GM18520 (cell line): ENCODE data around the gene FIGLA.

ENCODE experiments used
- ATAC-seq: cut with Tn5 transposase; IDR thresholded peaks from one replicate; pipeline ENCODE4 v1.9.1; 2021; ENCODE audit not compliant: unreplicated experiment

FIGLA gene, protein sequence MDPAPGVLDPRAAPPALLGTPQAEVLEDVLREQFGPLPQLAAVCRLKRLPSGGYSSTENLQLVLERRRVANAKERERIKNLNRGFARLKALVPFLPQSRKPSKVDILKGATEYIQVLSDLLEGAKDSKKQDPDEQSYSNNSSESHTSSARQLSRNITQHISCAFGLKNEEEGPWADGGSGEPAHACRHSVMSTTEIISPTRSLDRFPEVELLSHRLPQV

DNA sequence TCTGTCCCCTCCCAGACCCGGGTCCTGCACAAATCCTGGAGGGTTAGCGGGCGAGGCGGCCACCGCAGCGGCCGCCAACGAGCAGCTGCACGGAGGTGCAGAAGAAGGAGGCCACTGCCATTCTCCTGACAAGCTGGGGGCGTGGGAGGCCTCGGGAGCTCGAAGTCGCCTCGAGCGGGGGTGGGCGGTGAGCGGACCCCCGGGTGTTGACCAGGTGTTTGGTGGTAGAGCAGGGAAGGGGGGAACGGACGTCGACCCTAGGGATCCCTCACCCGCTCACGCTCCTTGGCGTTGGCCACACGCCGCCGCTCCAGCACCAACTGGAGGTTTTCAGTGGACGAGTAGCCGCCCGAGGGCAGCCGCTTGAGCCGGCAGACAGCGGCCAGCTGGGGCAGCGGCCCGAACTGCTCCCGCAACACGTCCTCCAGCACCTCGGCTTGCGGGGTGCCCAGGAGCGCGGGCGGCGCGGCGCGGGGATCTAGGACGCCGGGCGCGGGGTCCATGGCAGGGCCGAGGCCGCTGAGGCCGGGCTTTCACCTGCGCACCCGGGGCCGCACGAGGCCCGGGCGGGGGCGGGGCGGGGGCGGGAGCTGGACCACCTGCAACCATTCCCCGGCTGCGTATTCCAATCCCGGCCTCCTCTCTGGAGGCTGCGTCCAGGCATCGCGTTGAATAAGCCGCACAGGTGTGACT is at the start of gene FIGLA:
Gene FIGLA, minus strand, starts transcription at position 508 of the 693 bp plus-strand sequence. Its CDS starts 5 bp downstream, at position 503.
- no peak for ATAC-seq

DNA sequence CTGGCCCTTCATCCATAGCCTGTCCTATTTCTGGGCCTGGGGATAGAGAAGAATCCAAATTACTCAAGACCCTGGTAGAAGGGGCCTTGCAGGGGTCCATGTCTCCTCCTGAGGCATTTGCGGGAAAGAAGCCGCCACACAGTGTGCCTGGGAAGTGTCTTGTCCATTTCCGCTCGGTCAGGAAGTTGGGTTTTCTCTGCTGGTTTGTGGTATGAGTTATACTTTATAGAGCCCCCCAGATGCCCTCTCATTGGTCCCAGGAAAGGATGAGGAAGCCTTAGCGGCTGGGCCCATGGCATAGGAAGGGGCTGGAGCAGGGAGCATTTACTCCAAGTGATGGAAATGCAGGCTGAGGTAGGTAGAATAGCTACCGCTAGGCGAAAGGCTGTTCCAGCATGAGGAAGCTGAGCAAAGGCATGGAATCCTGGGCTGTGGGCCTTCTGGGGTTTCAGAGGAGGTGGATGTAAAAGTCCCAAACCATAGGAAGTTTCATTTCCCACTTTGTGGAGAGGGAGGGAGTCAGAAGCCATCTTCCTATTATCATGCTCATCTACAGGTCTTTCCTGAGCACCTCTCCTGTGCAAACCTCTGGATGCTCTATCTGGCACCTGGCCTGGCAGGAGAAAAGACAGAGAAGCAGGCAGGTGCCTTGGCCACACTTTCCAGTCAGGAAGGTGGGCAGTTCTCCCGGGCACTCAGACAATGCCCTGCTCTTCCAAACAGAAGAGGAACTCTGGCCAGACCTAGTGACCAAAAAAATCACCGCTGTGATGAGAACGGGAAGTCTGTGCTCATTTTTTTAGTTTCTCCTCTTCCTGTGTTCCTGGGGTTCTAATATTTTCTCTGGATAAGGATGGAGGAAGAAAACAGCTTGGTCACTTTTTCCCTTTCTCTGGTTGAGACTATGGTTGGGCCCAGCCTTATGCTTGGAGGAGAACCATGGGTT is 47.8 kb upstream of the FIGLA start:
- no peak for ATAC-seq

DNA sequence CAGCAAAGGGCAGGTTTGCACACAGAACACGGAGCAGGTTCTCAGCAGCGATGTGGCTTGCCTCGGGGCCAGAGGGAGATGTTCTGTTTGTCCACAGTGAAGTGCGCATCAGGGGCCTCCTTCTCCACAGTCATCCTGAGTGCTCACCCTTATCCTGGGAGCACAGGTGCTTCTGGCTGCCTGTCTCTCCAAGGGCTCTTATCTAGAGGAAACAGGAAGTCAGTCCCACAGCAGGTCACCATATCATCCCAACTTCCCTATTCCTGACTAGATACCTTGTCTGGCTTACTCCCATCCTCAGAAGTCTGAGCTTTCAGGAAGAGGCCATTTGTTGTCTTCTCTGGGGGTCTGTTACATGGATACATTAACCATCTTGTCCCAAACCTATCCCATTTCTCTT is 45.2 kb upstream of the FIGLA start, which contains the start of gene CD207:
Gene CD207, minus strand, starts transcription at position 174 of the 400 bp plus-strand sequence. Its CDS starts 40 bp downstream, at position 134.
- no peak for ATAC-seq

DNA sequence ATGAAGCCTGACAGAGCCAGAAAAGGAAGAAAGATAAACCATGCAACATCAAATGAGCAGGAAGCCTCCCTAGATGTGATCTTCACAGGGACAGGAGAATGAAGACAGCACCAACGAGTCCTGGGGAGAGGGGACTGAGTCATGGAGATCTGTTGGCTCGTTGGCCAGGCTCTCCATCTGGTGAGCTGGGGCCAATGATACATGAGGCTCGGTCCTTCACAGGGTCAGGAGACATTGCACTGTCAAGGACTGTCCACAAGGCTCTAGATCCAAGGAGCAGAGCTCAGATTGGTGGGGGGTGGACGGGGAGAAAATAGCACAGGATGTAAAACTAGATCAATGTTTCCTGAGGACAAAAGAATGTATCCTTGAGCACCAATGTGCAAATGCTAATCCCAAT is 44.4 kb upstream of the FIGLA start:
- no peak for ATAC-seq

DNA sequence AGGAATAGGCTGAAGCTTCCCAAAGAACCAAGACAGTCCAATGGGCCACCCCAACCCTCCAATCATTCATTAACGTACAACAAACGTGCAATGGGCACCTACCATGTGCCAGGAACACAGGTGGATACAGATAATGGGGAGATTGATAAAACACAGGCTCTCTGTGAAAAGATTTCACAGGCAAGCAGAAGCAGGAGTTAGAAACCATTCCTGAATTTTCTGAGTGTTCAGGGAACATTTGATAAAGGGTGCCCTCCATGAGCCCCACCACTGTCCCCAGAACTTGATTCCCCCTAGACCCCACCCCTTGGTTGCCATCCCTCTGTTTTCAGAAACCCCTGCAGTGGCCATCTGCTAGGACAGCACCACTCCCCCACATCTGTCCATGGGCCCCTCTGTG is 43.7 kb upstream of the FIGLA start:
- ATAC-seq: no peak

DNA sequence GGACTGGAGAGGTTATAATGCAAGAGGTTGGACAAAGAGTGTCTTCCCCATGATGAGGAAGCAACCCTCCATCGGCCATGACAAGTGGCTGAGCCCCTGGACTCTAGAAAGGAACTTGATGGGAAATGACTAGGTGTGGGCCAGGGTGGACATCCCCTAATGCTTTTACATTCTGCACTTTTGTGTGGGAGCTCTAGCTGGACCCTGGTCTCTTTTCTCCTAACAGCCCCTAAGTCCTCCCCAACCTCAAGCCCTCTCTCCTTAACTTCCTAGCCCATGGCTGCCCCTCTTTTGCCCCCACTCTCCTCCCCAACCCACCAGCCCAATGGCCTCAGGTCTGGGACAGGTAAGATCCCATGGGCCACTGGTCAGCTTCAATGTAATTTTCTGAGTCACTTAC is 42.8 kb upstream of the FIGLA start:
- ATAC-seq: no peak

DNA sequence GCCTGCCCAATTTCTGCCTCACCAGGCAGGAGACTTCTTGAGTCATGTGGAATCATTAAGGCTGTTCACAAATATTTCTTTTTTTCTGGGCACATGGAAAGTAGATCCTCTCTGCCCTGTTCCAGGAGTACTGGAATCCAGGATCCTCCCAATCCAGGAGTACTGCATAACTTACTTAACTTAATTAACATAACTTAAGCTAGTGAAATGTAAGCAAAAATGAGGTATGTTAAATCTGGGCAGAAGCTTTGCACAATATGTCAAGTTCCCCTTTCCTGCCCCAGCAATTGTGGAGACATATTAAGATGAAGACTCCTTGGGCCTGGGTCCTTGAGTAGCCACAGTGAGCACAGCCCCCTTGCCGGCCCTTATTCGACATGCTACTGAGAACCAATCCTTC is 41.9 kb upstream of the FIGLA start:
- ATAC-seq: no peak

DNA sequence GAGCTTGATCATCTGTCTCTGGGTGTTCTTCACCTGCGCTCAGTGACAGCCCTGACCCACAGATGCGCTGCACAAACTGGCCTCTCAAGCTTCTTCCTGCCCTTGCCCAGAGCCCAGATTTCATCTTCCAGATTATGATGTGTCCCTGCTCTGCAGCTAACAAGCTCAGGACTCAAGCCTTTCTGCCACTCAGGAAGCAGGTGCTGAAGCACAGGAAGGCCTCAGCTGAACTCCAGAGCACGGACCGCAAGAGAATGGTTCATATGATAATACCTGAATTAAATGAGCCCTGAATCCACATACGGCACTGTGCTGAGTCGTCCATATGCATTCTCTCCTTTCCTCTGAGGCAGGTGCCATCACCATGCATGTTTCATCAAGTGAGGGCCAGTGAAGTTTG is 41.4 kb upstream of the FIGLA start:
- no peak for ATAC-seq

DNA sequence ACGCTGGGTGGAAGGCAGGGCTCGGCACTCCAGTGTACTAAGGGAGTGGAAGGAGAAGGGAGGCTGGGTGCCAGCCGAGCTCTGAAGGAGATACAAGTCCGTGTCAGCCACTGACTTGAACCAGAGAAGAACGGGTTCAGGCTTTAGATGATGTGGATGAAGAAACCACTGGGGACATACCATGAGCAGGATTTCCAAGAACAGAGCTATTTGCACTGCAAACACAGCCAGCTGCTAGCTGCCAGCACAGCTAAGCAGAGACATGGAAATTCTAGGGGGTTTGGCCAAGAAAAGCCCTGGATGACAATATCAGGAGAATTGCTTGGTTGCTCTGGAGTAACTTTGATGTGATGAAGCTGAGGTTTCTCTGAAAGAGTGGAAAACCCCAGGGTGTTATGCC is 39.9 kb upstream of the FIGLA start:
- no peak for ATAC-seq

DNA sequence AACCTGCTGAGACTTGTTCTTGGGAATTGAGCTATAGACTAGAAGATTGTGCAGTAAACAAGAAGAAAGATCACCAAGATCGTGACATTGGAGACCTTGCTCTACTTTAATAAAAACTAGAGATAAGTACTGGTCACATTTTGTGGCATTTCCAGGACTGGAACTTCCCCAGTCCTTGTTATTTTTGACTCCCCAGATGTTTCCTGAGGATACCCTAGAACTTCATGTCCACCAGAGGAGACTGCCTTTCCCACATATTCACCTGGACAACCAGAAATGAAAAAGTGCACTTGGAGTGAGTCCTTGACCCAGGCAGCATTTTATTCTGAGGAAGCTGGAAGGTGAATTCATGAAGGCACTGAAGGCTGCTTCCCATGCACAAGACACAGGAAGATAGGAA is 39.5 kb upstream of the FIGLA start:
- ATAC-seq: no peak

DNA sequence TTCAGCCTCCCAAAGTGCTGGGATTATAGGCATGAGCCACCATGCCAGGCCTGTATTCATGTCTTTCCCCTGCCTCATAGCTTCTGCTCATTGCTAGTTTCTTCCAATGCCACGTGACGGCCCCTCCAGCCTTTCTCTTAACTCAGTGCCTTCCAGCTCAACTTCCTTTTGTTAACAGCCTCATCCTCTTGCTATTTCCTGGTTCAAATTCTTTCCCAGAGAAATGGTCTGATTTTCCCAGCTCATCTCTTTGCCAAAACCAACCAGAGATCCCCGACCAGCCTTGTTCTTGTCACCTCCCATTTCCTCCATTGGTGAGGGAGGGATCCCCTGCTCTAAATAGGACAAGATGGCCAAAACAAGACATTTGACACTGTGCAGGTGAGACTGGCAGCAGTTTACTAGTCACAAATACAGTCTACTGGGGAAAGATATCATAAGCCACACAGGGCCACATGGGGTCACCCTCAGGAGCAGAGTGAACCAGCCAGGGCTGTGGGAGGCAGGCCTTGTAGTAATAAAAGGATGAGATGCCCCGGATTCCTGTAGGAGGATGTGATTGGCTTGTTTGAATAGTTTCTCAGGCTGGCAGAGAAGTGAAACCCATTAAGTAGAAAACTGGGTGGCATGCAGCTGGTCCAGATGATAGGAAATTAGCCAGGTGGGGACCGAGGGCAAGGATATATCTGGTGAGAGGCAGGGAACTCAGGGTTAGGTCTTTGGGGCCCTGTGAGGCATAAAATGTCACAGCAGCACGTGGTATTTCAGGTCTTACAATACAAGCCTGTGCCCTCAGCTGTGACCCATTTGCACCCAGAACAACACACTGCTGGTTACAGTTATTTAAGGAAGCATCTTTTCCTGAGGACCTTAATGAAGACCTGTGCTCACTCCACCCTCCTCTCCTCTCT is 38.7 kb upstream of the FIGLA start:
- ATAC-seq: no peak

DNA sequence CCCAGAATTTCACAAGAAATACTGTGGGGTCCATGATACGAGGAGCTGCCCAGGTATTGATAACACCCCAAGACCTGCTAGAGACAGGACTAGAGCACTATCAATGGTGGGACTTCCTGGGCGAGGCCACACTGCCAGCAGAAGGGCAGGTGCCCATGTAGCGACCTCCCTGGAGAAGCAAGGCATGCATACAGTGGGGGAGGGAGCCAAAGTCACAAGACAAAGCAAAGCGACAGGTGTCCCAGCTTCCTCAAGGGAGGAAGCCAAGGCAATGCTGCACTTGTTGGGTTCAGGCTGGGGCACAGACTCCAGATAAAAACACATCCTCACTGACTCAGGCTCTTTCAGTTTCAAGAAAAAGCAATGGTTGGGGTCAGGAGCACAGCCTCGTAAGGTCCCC is 37.7 kb upstream of the FIGLA start:
- ATAC-seq: no peak

DNA sequence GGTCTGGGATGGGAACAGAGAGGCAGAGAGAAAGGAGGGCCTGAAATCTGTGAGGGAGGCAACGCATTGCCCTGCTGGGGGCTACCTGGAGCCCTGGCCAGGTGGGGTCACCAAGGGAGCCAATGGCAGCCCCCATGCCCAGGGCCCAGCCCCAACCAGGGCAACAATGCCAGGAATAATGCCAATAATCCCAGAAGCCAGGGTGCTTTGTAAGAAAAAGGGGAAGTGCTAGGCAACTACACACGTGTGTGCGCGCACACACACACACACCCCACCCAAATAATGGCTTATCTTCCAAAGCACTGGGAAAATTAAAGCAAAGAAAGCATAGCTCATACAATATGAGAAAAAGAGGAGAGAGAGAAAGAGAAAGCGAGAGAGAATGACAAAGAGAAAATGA is 36.9 kb upstream of the FIGLA start:
- no peak for ATAC-seq

DNA sequence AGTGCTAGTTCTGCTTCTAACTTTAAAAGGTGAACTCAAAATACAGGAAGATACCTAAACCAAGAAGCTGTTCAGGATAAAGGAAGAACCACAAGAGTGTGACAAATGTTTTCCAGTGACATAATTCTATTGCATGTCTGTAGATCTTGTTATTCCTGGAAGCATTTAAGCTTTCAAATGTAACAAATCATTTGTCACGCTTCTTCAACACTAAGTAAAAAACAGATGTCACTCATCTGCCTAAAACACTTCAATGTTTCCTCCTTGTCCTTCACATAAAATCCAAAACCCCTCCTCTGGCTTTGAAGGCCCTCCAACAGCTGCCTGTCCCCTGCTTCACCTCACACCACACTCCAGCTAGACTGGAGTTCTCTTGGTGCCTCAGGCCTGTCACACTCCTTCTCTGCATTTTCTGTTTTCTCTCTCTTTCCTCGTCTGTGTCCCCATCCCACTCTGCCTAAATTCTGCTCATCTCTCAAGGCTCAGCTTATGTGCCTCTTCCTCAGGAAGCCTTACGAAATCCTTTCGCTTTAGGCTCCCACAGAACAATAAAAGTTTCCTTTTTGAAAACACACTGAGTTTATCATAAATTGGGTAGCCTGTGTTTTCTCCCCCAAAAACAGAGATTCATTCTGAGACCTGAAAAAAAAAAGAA is 36.4 kb upstream of the FIGLA start:
- no peak for ATAC-seq

DNA sequence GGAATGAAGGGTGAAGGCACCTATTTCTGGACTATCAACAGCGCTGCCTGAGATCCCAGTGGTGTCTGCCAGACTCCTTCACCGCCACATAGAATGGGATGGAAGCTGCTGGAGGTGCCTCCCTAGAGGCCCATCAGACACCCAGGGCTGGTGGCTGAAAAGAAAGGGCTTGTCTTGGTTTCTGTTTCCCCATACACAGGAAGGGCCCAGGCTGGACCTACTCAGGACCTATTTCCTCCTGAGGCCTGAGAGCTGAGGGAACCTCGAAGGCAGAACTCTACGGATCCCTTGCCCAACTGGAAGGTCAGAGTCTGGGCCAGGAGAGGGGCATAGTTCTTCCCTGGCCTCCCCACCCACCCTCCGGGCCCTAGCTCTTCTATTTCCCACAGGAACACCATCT is 32.8 kb upstream of the FIGLA start:
- ATAC-seq: no peak

DNA sequence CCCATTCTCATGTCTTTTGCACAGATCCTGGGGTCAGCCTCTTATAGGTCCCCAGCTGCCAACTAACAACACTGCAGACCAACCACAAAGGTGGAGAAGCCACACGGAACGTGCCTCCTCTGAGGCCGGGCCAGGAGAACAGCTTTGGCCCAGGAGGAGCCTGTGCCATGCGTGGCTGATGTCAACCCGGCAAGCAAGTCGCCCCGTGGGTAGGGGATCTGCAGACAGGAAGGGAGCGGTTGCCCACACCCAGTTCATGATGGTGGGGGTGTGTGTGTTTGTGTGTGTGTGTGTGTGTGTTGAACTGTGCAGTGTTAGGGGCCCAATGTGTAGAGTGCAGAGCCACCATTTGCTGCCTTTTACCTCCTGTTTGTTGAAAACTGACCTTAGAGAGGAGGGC is 32.4 kb upstream of the FIGLA start:
- ATAC-seq: no peak

DNA sequence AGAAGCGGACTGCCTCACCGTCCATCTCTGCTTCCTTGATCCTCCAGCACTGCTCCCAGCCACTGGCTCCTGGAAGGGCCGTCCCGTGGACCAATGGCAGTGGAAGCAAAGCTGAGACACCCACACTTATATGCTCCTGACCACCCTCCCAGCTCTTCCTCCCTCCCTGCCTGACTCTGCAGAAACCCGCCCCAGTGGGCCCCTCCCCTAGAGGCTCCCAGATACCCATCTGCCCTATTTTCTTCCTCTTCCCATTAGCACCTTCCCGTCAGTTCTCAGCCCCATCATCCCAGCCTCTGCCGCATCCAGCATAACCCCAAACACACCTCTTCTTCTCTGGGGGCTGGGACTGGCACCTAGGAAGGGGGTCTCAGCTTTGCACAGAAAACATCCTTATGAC is 30.1 kb upstream of the FIGLA start, which contains the start of gene CLEC4F:
Gene CLEC4F, minus strand, starts transcription at position 101 of the 400 bp plus-strand sequence. Its CDS starts 76 bp downstream, at position 25.
- ATAC-seq: no peak

DNA sequence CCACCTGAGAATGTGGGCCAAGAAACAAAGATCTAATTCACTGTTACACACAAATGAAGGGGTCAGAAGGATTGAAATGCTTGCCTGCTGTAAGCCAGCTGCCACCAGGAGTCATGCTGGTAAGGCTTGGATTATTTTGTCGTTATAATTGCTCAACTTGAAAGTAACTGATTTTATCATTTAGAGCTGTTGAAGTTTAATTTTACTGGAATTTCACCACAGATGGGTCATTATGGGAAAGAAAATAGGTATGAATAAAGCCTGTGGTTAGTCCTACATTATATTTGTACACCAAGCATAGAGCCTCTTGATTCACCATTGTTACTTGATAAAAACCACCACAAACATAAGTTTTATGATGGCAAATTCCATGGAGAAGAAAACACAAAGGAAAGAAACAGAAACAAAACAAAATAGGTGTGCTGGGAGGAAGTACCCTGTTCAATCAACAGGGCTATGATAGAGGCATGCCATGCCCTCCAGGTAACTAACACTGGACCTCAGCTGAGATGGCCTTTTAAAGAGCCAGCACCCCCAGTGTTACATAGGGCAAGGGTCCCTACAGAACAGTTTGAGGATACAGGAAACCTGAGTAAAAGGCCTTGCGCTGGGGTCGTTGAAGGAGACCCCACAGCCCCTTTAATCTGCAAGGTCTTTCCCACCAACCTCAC is 27.0 kb upstream of the FIGLA start:
- no peak for ATAC-seq

DNA sequence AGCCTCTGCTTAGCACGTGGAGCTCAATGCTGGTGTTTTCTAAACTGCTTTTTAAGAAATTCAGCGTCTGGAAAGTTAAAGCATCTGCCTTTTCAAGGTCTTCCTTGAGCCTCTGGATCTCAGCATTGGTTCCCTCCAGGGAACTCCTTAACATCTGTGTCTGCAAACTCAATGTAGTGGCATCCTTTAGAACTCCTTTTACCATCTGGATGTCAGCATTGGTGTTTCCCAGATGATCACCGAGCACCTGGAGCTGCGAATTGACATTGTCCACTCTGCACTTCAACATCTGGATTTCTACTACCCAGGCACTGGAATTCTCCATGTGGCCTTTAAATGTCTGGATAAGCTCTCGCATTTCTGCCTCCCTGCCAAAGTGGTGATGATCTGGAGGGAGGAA is 26.3 kb upstream of the FIGLA start:
- ATAC-seq: no peak
